SJSA1 (cell line): Measurements from ENCODE around the gene SH3GLB2. TPM values are rescaled to one million over a fixed set of nuclear protein-coding genes. Genes with fewer than 3 reads are reported as not detected.
"Not testable (repeated sequence)": the region's sequence is repeated elsewhere in the genome, so short reads cannot be mapped to it uniquely, and the experiment has no call there.

Experiments used
- DNase-seq, 2 experiments: peaks; one replicate each; pipeline ENCODE4 v3.0.0-alpha.2; 2015 to 2020; ENCODE audit warnings: low spot score in 2 of 2, low read depth in 1 of 2
- H3K27ac ChIP-seq: fragments of 250-450 bp; sonication (Bioruptor Pico); 2 replicates; pipeline ENCODE4 v1.5.1; 2020; ENCODE audit warnings: mild to moderate bottlenecking, moderate library complexity
- H3K27me3 ChIP-seq: fragments of 250-450 bp; sonication (Bioruptor Pico); replicated peaks from 2 replicates; pipeline ENCODE4 v1.5.1; 2020; ENCODE audit warnings: mild to moderate bottlenecking, moderate library complexity
- H3K36me3 ChIP-seq: fragments of 250-450 bp; sonication (Bioruptor Pico); 2 replicates; pipeline ENCODE4 v1.5.1; 2020; ENCODE audit warnings: mild to moderate bottlenecking
- H3K4me1 ChIP-seq: fragments of 250-450 bp; sonication (Bioruptor Pico); replicated peaks from 2 replicates; pipeline ENCODE4 v1.6.1; 2021; ENCODE audit warnings: mild to moderate bottlenecking
- H3K4me3 ChIP-seq: fragments of 250-450 bp; sonication (Bioruptor Pico); 2 replicates; pipeline ENCODE4 v1.5.1; 2020; ENCODE audit warnings: mild to moderate bottlenecking
- H3K9me3 ChIP-seq: fragments of 250-450 bp; sonication (Bioruptor Pico); replicated peaks from 2 replicates; pipeline ENCODE4 v1.5.1; 2020; ENCODE audit warnings: mild to moderate bottlenecking
- total RNA-seq: library from RNA; depleted of rRNA; stranded (reverse); fragments of >200 nt; shearing (Covaris generic); gene quantifications from 2 replicates; pipeline ENCODE4 v1.2.3, GENCODE V29; 2014

The SH3GLB2 gene
- total RNA-seq, 1 experiment from 2014 or later: 39.9 TPM

- no peak for DNase-seq
- peaks cover 56% of the 10 kb centered on the region for H3K36me3 ChIP-seq
- no peaks in the 10 kb centered on the region for H3K27me3 ChIP-seq
- no peak overlapping the region for H3K4me3 ChIP-seq
- H3K27ac ChIP-seq: no peak overlapping the region
- no peaks in the 10 kb centered on the region for H3K4me1 ChIP-seq
- no peaks in the 10 kb centered on the region for H3K9me3 ChIP-seq
These were observed 20.2 kb downstream of the SH3GLB2 start for GRCh38 chr9:129007766-129008468.

GRCh38 chr9:129007035-129007765, 20.9 kb downstream of the SH3GLB2 start:
- Histone ChIP-seq H3K27ac (no peak overlapping the region), H3K4me1 (no peaks in the 10 kb centered on the region)
- DNase-seq: no peak

GRCh38 chr9:129006328-129007034, 21.6 kb downstream of the SH3GLB2 start:
- no peaks in the 10 kb centered on the region for H3K27me3 ChIP-seq
- H3K9me3 ChIP-seq: no peaks in the 10 kb centered on the region
- peak; percentile 66 to 70 for DNase-seq
- H3K4me1 ChIP-seq: no peaks in the 10 kb centered on the region
- no peak overlapping the region for H3K4me3 ChIP-seq
- peaks cover 68% of the 10 kb centered on the region for H3K36me3 ChIP-seq
- H3K27ac ChIP-seq: no peak overlapping the region

More at GRCh38 chr9:129007035-129007765, 20.9 kb downstream of the SH3GLB2 start:
- Histone ChIP-seq H3K9me3 (no peaks in the 10 kb centered on the region), H3K27me3 (no peaks in the 10 kb centered on the region), H3K36me3 (peaks cover 60% of the 10 kb centered on the region), H3K4me3 (no peak overlapping the region)

- no peak for DNase-seq
- H3K36me3 ChIP-seq: peaks cover 76% of the 10 kb centered on the region
These were observed 22.7 kb downstream of the SH3GLB2 start for GRCh38 chr9:129005336-129005997.

GRCh38 chr9:129004173-129004572, 24.0 kb downstream of the SH3GLB2 start:
- peaks cover 89% of the 10 kb centered on the region for H3K36me3 ChIP-seq
- H3K9me3 ChIP-seq, H3K4me1 ChIP-seq, H3K4me3 ChIP-seq, H3K27ac ChIP-seq, DNase-seq, H3K27me3 ChIP-seq: not testable (repeated sequence)

More at GRCh38 chr9:129005336-129005997, 22.7 kb downstream of the SH3GLB2 start:
- Histone ChIP-seq H3K27ac (no peak overlapping the region), H3K4me1 (no peaks in the 10 kb centered on the region), H3K27me3 (no peaks in the 10 kb centered on the region), H3K9me3 (no peaks in the 10 kb centered on the region), H3K4me3 (no peak overlapping the region)

GRCh38 chr9:129002992-129003391, 25.1 kb downstream of the SH3GLB2 start:
- no peak for DNase-seq
- Histone ChIP-seq H3K36me3 (peaks cover 90% of the 10 kb centered on the region), H3K4me3 (no peak overlapping the region), H3K4me1 (no peaks in the 10 kb centered on the region), H3K9me3 (no peaks in the 10 kb centered on the region), H3K27me3 (no peaks in the 10 kb centered on the region), H3K27ac (no peak overlapping the region)

- H3K9me3 ChIP-seq: no peaks in the 10 kb centered on the region
- H3K36me3 ChIP-seq: peaks cover 91% of the 10 kb centered on the region
- no peak overlapping the region for H3K27ac ChIP-seq
- H3K4me1 ChIP-seq: no peaks in the 10 kb centered on the region
- no peak for DNase-seq
- no peak overlapping the region for H3K4me3 ChIP-seq
- H3K27me3 ChIP-seq: no peaks in the 10 kb centered on the region
These were observed 26.4 kb downstream of the SH3GLB2 start for GRCh38 chr9:129001504-129002325.

- Histone ChIP-seq H3K9me3 (no peaks in the 10 kb centered on the region), H3K27me3 (no peaks in the 10 kb centered on the region), H3K4me1 (no peaks in the 10 kb centered on the region), H3K27ac (no peak overlapping the region), H3K4me3 (no peak overlapping the region), H3K36me3 (peaks cover 91% of the 10 kb centered on the region)
- DNase-seq: no peak
These were observed 28.4 kb downstream of the SH3GLB2 start for GRCh38 chr9:128999581-129000206.

- Histone ChIP-seq H3K4me3 (no peak overlapping the region), H3K27me3 (no peaks in the 10 kb centered on the region), H3K27ac (no peak overlapping the region), H3K36me3 (peaks cover 99% of the 10 kb centered on the region), H3K9me3 (no peaks in the 10 kb centered on the region), H3K4me1 (no peaks in the 10 kb centered on the region)
- DNase-seq: no peak
These were observed 29.7 kb downstream of the SH3GLB2 start for GRCh38 chr9:128998462-128998861.

- DNase-seq: no peak
- no peak overlapping the region for H3K4me3 ChIP-seq
- H3K9me3 ChIP-seq: no peaks in the 10 kb centered on the region
- H3K27me3 ChIP-seq: no peaks in the 10 kb centered on the region
- no peak overlapping the region for H3K27ac ChIP-seq
- H3K4me1 ChIP-seq: no peaks in the 10 kb centered on the region
- H3K36me3 ChIP-seq: peaks cover 84% of the 10 kb centered on the region
These were observed 32.3 kb downstream of the SH3GLB2 start for GRCh38 chr9:128995791-128996190.

- Histone ChIP-seq H3K4me3 (no peak overlapping the region), H3K36me3 (peaks cover 76% of the 10 kb centered on the region)
- DNase-seq: no peak
These were observed 35.1 kb downstream of the SH3GLB2 start for GRCh38 chr9:128992995-128993394.

GRCh38 chr9:128987805-128988204, 40.3 kb downstream of the SH3GLB2 start:
- H3K36me3 ChIP-seq: peaks cover 73% of the 10 kb centered on the region
- no peaks in the 10 kb centered on the region for H3K9me3 ChIP-seq
- DNase-seq: no peak
- 0 out of 2 replicates have a peak, but pooled peaks cover 6% of the 10 kb centered on the region for H3K4me1 ChIP-seq
- no peak overlapping the region for H3K4me3 ChIP-seq
- H3K27me3 ChIP-seq: no peaks in the 10 kb centered on the region
- no peak overlapping the region for H3K27ac ChIP-seq

More at GRCh38 chr9:128992995-128993394, 35.1 kb downstream of the SH3GLB2 start:
- Histone ChIP-seq H3K4me1 (no peaks in the 10 kb centered on the region), H3K9me3 (no peaks in the 10 kb centered on the region), H3K27me3 (no peaks in the 10 kb centered on the region), H3K27ac (no peak overlapping the region)
